K562 (cell line): ENCODE measurements around the gene DGCR2.

ENCODE experiments used
- FOXM1 ChIP-seq, 2 experiments: fragments of 450-650 bp in 1 of 2; sonication (generic) in 1 of 2; formaldehyde crosslinking in 1 of 2; IDR thresholded peaks; 2 replicates each; pipeline versions ENCODE4 v1.6.1 to v1.9.0; 2017 to 2022; ENCODE audit warnings: low read depth in 2 of 2, mild to moderate bottlenecking in 2 of 2, missing genetic modification reagents in 1 of 2, moderate library complexity in 1 of 2
- NFIC ChIP-seq: fragments of 450-650 bp; IDR thresholded peaks from 2 replicates; pipeline ENCODE4 v1.6.1; 2017; ENCODE audit warnings: mild to moderate bottlenecking, inconsistent platforms
- PRMT5 ChIP-seq: sonication (generic); formaldehyde crosslinking; IDR thresholded peaks from 2 replicates; pipeline ENCODE4 v1.5.0; 2020; ENCODE audit warnings: missing genetic modification reagents
- SPI1 ChIP-seq: IDR thresholded peaks from 2 replicates; pipeline ENCODE4 v1.6.1; 2011; ENCODE audit warnings: low read depth, low read length, control low read depth, borderline replicate concordance
- ZNF282 ChIP-seq: sonication (generic); formaldehyde crosslinking; IDR thresholded peaks from 2 replicates; pipeline ENCODE4 v1.8.1; 2023; ENCODE audit warnings: missing genetic modification reagents
- ZNF449 ChIP-seq: fragments of 250-450 bp; sonication (Bioruptor Pico); IDR thresholded peaks from 2 replicates; pipeline ENCODE4 v1.8.0; 2022; ENCODE audit warnings: moderate library complexity, mild to moderate bottlenecking, inconsistent platforms
- TF ChIP-seq, protein P1 (sequence below): fragments of 450-650 bp; IDR thresholded peaks from 2 replicates; pipeline ENCODE4 v1.6.1; 2017; ENCODE audit warnings: antibody characterized with exemption, mild to moderate bottlenecking

DNA sequence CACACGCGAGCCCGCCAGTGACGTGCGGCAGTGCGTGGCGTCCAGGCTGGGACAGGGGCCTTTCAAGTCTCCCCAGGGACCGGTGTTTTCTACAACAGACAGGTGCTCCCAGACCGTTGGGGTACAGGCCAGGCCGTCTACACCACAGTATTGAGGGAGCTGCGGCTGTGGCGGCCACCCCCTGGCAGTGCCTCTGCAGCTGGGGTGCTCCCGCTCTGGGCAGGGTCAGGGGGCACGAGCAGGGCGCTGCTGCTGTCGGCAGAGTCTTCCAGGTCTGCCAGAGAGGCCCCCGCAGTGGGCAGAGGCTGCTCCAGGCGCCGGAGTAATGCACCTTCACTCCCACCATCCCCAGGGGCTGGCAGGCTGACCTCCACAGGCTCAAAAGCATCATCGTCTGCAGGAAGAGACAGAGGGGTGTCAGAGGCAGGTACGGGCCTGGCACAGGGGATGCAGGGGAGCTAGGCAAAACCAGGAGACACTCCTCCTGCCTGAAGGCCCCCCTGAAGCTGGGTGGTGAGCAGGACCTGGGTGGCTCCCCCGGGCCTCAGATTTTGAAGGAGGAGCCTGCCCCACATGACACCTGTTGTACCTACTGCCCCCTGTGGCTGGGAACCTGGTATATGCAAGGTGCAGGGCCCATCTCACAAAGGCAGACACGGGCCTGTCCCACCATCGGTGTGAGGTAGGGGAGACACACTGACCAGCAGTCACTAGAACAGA is 83.3 kb downstream of the DGCR2 start:
- TF ChIP-seq ZNF449 (CRISPR knock-in tag): no peak
- TF ChIP-seq NFIC: no peak
- no peak for TF ChIP-seq SPI1
- TF ChIP-seq, protein P1, sequence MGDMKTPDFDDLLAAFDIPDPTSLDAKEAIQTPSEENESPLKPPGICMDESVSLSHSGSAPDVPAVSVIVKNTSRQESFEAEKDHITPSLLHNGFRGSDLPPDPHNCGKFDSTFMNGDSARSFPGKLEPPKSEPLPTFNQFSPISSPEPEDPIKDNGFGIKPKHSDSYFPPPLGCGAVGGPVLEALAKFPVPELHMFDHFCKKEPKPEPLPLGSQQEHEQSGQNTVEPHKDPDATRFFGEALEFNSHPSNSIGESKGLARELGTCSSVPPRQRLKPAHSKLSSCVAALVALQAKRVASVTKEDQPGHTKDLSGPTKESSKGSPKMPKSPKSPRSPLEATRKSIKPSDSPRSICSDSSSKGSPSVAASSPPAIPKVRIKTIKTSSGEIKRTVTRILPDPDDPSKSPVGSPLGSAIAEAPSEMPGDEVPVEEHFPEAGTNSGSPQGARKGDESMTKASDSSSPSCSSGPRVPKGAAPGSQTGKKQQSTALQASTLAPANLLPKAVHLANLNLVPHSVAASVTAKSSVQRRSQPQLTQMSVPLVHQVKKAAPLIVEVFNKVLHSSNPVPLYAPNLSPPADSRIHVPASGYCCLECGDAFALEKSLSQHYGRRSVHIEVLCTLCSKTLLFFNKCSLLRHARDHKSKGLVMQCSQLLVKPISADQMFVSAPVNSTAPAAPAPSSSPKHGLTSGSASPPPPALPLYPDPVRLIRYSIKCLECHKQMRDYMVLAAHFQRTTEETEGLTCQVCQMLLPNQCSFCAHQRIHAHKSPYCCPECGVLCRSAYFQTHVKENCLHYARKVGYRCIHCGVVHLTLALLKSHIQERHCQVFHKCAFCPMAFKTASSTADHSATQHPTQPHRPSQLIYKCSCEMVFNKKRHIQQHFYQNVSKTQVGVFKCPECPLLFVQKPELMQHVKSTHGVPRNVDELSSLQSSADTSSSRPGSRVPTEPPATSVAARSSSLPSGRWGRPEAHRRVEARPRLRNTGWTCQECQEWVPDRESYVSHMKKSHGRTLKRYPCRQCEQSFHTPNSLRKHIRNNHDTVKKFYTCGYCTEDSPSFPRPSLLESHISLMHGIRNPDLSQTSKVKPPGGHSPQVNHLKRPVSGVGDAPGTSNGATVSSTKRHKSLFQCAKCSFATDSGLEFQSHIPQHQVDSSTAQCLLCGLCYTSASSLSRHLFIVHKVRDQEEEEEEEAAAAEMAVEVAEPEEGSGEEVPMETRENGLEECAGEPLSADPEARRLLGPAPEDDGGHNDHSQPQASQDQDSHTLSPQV: no peak
- no peak for TF ChIP-seq PRMT5 (CRISPR knock-in tag)
- no peak for TF ChIP-seq FOXM1 (IDR thresholded peaks at IDR 0.05; ENCODE audit: low read depth)
- TF ChIP-seq FOXM1 (CRISPR knock-in tag; IDR thresholded peaks at IDR 0.05; ENCODE audit: low read depth): no peak
- TF ChIP-seq ZNF282 (CRISPR knock-in tag): no peak
